ENCODE data around the gene AGT.
"Not testable (repeated sequence)": the region's sequence is repeated elsewhere in the genome, so short reads cannot be mapped to it uniquely, and the experiment has no call there.

AGT gene

GRCh38 chr1:230677200-230677599 is 36.7 kb downstream of the AGT start:
- TF ChIP-seq ZNF384 (IDR thresholded peaks at IDR 0.05) = no peak
- no peak for TF ChIP-seq FOXM1 (IDR thresholded peaks at IDR 0.05; ENCODE audit: borderline replicate concordance)
- TF ChIP-seq ARNT (IDR thresholded peaks at IDR 0.05) = no peak
- TF ChIP-seq NFRKB (IDR thresholded peaks at IDR 0.05) = no peak
- TF ChIP-seq FOXA1 (IDR thresholded peaks at IDR 0.05) = no peak
- no peak for TF ChIP-seq SUZ12 (IDR thresholded peaks at IDR 0.05)
- TF ChIP-seq L3MBTL2 (conservative IDR thresholded peaks at IDR 0.05) = no peak
- TF ChIP-seq ELF4 (IDR thresholded peaks at IDR 0.05) = no peak
- TF ChIP-seq BHLHE40 (IDR thresholded peaks at IDR 0.05; ENCODE audit: borderline replicate concordance) = no peak
- DNase-seq (ENCODE audit: extremely low spot score) = no peak
- POLR2A ChIA-PET = no interaction called here
- CTCF ChIA-PET = no interaction called here

GRCh38 chr1:230674581-230674980 is 39.3 kb downstream of the AGT start:
- ChIA-PET CTCF (no interaction called here), POLR2A (no interaction called here)
- DNase-seq (ENCODE audit: extremely low spot score) = no peak
- TF ChIP-seq ELF4 (IDR thresholded peaks at IDR 0.05) (no peak), ARNT (IDR thresholded peaks at IDR 0.05) (no peak), FOXK2 (IDR thresholded peaks at IDR 0.05) (no peak), TARDBP (IDR thresholded peaks at IDR 0.05) (no peak), FOXA1 (IDR thresholded peaks at IDR 0.05) (no peak), SP1 (IDR thresholded peaks at IDR 0.05) (no peak), BHLHE40 (IDR thresholded peaks at IDR 0.05; ENCODE audit: borderline replicate concordance) (no peak), HDGF (IDR thresholded peaks at IDR 0.05; ENCODE audit: borderline replicate concordance) (no peak), LEF1 (IDR thresholded peaks at IDR 0.05; ENCODE audit: borderline replicate concordance) (no peak), PKNOX1 (IDR thresholded peaks at IDR 0.05) (no peak), CTBP1 (IDR thresholded peaks at IDR 0.05; ENCODE audit: borderline replicate concordance) (no peak), ZNF384 (IDR thresholded peaks at IDR 0.05) (no peak), NFRKB (IDR thresholded peaks at IDR 0.05) (no peak), L3MBTL2 (conservative IDR thresholded peaks at IDR 0.05) (no peak)

- POLR2A ChIA-PET = interaction anchor here (0.5 to 0.8 kb wide), 2 partner anchors 9 to 27 kb away, joined by 3 read pairs; partner anchors contain the start of gene COG2
- CTCF ChIA-PET = no interaction called here
Measured at GRCh38 chr1:230669543-230669942, 44.4 kb downstream of the AGT start.

GRCh38 chr1:230668227-230668626 is 45.7 kb downstream of the AGT start:
- no peak for DNase-seq (ENCODE audit: extremely low spot score)
- POLR2A ChIA-PET = no interaction called here
- TF ChIP-seq ELF4 (IDR thresholded peaks at IDR 0.05) = no peak
- TF ChIP-seq CTBP1 (IDR thresholded peaks at IDR 0.05; ENCODE audit: borderline replicate concordance) = no peak
- no peak for TF ChIP-seq NFRKB (IDR thresholded peaks at IDR 0.05)
- TF ChIP-seq BHLHE40 (IDR thresholded peaks at IDR 0.05; ENCODE audit: borderline replicate concordance) = no peak
- no peak for TF ChIP-seq L3MBTL2 (conservative IDR thresholded peaks at IDR 0.05)
- no peak for TF ChIP-seq ARNT (IDR thresholded peaks at IDR 0.05)
- no peak for TF ChIP-seq PKNOX1 (IDR thresholded peaks at IDR 0.05)
- no peak for TF ChIP-seq FOXK2 (IDR thresholded peaks at IDR 0.05)
- TF ChIP-seq ZNF384 (IDR thresholded peaks at IDR 0.05) = no peak
- TF ChIP-seq SUZ12 (IDR thresholded peaks at IDR 0.05) = no peak
- CTCF ChIA-PET = no interaction called here

More at GRCh38 chr1:230669543-230669942, 44.4 kb downstream of the AGT start:
- DNase-seq (ENCODE audit: extremely low spot score) = no peak
- TF ChIP-seq LEF1 (IDR thresholded peaks at IDR 0.05; ENCODE audit: borderline replicate concordance) = no peak
- TF ChIP-seq FOXM1 (IDR thresholded peaks at IDR 0.05; ENCODE audit: borderline replicate concordance) = no peak
- TF ChIP-seq PKNOX1 (IDR thresholded peaks at IDR 0.05) = no peak
- TF ChIP-seq ARNT (IDR thresholded peaks at IDR 0.05) = no peak
- no peak for TF ChIP-seq SUZ12 (IDR thresholded peaks at IDR 0.05)
- no peak for TF ChIP-seq TARDBP (IDR thresholded peaks at IDR 0.05)
- TF ChIP-seq HDGF (IDR thresholded peaks at IDR 0.05; ENCODE audit: borderline replicate concordance) = no peak
- TF ChIP-seq FOXA1 (IDR thresholded peaks at IDR 0.05) = no peak
- TF ChIP-seq CTBP1 (IDR thresholded peaks at IDR 0.05; ENCODE audit: borderline replicate concordance) = no peak

GRCh38 chr1:230661976-230662375 is 51.9 kb downstream of the AGT start:
- POLR2A ChIA-PET = no interaction called here
- CTCF ChIA-PET = no interaction called here
- TF ChIP-seq PKNOX1 (IDR thresholded peaks at IDR 0.05) = no peak
- TF ChIP-seq L3MBTL2 (conservative IDR thresholded peaks at IDR 0.05) = no peak
- no peak for TF ChIP-seq ZNF384 (IDR thresholded peaks at IDR 0.05)
- TF ChIP-seq LEF1 (IDR thresholded peaks at IDR 0.05; ENCODE audit: borderline replicate concordance) = no peak
- TF ChIP-seq HDGF (IDR thresholded peaks at IDR 0.05; ENCODE audit: borderline replicate concordance) = no peak
- TF ChIP-seq ELF4 (IDR thresholded peaks at IDR 0.05) = no peak
- no peak for TF ChIP-seq ARNT (IDR thresholded peaks at IDR 0.05)
- no peak for TF ChIP-seq TARDBP (IDR thresholded peaks at IDR 0.05)
- DNase-seq (ENCODE audit: extremely low spot score) = no peak

GRCh38 chr1:230658691-230659090 is 55.2 kb downstream of the AGT start:
- no peak for DNase-seq (ENCODE audit: extremely low spot score)
- CTCF ChIA-PET = no interaction called here
- POLR2A ChIA-PET = no interaction called here
- TF ChIP-seq PKNOX1 (IDR thresholded peaks at IDR 0.05) = no peak
- TF ChIP-seq TARDBP (IDR thresholded peaks at IDR 0.05) = no peak
- no peak for TF ChIP-seq HDGF (IDR thresholded peaks at IDR 0.05; ENCODE audit: borderline replicate concordance)
- TF ChIP-seq FOXK2 (IDR thresholded peaks at IDR 0.05) = no peak
- no peak for TF ChIP-seq FOXM1 (IDR thresholded peaks at IDR 0.05; ENCODE audit: borderline replicate concordance)
- TF ChIP-seq NFRKB (IDR thresholded peaks at IDR 0.05) = no peak
- no peak for TF ChIP-seq LEF1 (IDR thresholded peaks at IDR 0.05; ENCODE audit: borderline replicate concordance)
- TF ChIP-seq FOXA1 (IDR thresholded peaks at IDR 0.05) = no peak
- no peak for TF ChIP-seq CTBP1 (IDR thresholded peaks at IDR 0.05; ENCODE audit: borderline replicate concordance)
- TF ChIP-seq BHLHE40 (IDR thresholded peaks at IDR 0.05; ENCODE audit: borderline replicate concordance) = no peak
- TF ChIP-seq ZNF384 (IDR thresholded peaks at IDR 0.05) = no peak
- no peak for TF ChIP-seq ARNT (IDR thresholded peaks at IDR 0.05)
- TF ChIP-seq SUZ12 (IDR thresholded peaks at IDR 0.05) = no peak
- TF ChIP-seq SP1 (IDR thresholded peaks at IDR 0.05) = no peak
- no peak for TF ChIP-seq ELF4 (IDR thresholded peaks at IDR 0.05)
- no peak for TF ChIP-seq L3MBTL2 (conservative IDR thresholded peaks at IDR 0.05)

- POLR2A ChIA-PET; DNase-seq (ENCODE audit: extremely low spot score); CTCF ChIA-PET: not testable (repeated sequence)
Measured at GRCh38 chr1:230658103-230658502, 55.8 kb downstream of the AGT start.

- POLR2A ChIA-PET; DNase-seq (ENCODE audit: extremely low spot score); CTCF ChIA-PET: not testable (repeated sequence)
Measured at GRCh38 chr1:230656719-230657118, 57.2 kb downstream of the AGT start.

Measured in HEK293T (cell line).